Psoas muscle (tissue), 8 donors: ENCODE measurements around the gene IKBKE. TPM values are rescaled to one million over a fixed set of nuclear protein-coding genes. Genes with fewer than 3 reads are reported as not detected.
A peak's percentile ranks its signal among the peaks of the same experiment; 100 is the strongest.

Experiments used
- ATAC-seq, 4 donors: fragments of 200-7000 bp; cut with Tn5 transposase; one replicate each; pipeline ENCODE4 v1.9.1; 2020; ENCODE audit warnings: moderate library complexity in 3 of 4, mild to moderate bottlenecking in 2 of 4
- DNase-seq, 2 donors: peaks; one replicate each; pipeline ENCODE4 v3.0.0-alpha.2; 2020
- H3K27ac ChIP-seq: fragments of 200-600 bp; one replicate; pipeline ENCODE4 v1.8.0; 2022
- H3K27me3 ChIP-seq, 3 donors: fragments of 200-600 bp in 1 of 3; one replicate each; pipeline versions ENCODE4 v1.6.1 to v1.8.0; 2013 to 2022; ENCODE audit warnings: low read length in 2 of 3, mild to moderate bottlenecking in 2 of 3, moderate library complexity in 1 of 3; ENCODE audit not compliant: insufficient read depth in 3 of 3
- H3K36me3 ChIP-seq, 2 donors: fragments of 200-600 bp in 1 of 2; one replicate each; pipeline versions ENCODE4 v1.6.1 to v1.8.0; 2013 to 2022; ENCODE audit warnings: low read depth in 1 of 2, mild to moderate bottlenecking in 1 of 2, moderate library complexity in 1 of 2; ENCODE audit not compliant: insufficient read depth in 1 of 2
- H3K4me1 ChIP-seq: fragments of 200-600 bp; one replicate; pipeline ENCODE4 v1.8.0; 2022
- H3K4me3 ChIP-seq: fragments of 200-600 bp; one replicate; pipeline ENCODE4 v1.8.0; 2022; ENCODE audit warnings: mild to moderate bottlenecking
- H3K9me3 ChIP-seq: fragments of 200-600 bp; one replicate; pipeline ENCODE4 v1.8.0; 2022
- WGBS, 3 donors: extraction: QIAGEN DNeasy Blood & Tissue Kit; methylation state at CpG; one replicate each; pipeline versions ENCODE4 v1.1.6 to v1.1.7; 2013; 5-methylcytosine and 5-hydroxymethylcytosine counted together
- intact Hi-C, 2 donors: fragments of 100-400 bp; cut with DNase I; formaldehyde crosslinking; loops; one replicate each; pipeline versions ENCODE4 v1.11.0 to v1.14.2; 2022
- polyA plus RNA-seq, 3 donors: library from polyadenylated mRNA; stranded (reverse); fragments of 200-250 nt; gene quantifications; one replicate each; pipeline ENCODE4 v1.2.3, GENCODE V29; 2013
- total RNA-seq, 4 donors: library from RNA; stranded (reverse); fragmentation: NEBNext Ultra II Directional in 2 of 4; extraction: Animal tissue kit (Norgen Biotek cat#: 25700) in 2 of 4; gene quantifications; one replicate each; pipeline versions ENCODE4 v1.2.1 to v1.2.4, GENCODE V29; 2021 to 2023
- TF ChIP-seq, protein P1 (sequence below): fragments of 200-600 bp; IDR thresholded peaks from one replicate; pipeline ENCODE4 v1.8.0; 2022; ENCODE audit warnings: antibody characterized with exemption
- donor health status: healthy with polysubstance abuse.
- donor health status: DM: no; HTN: no; CAD: no; lungs with moderate emphysema.
- donor health status: Bipolar disorder and iron deficiency.
- donor health status: healthy.
- donor health status: DM: yes; HTN: yes; CAD: no.
- donor health status: DM: no; HTN: no; CAD: no.
- donor health status: DM: no; HTN: no; CAD: no.
- donor health status: DM: yes; HTN: yes; CAD: no.

The IKBKE gene
- total and polyA plus RNA-seq, 7 donors: 0.14 to 0.89 (median 0.44) TPM

DNA sequence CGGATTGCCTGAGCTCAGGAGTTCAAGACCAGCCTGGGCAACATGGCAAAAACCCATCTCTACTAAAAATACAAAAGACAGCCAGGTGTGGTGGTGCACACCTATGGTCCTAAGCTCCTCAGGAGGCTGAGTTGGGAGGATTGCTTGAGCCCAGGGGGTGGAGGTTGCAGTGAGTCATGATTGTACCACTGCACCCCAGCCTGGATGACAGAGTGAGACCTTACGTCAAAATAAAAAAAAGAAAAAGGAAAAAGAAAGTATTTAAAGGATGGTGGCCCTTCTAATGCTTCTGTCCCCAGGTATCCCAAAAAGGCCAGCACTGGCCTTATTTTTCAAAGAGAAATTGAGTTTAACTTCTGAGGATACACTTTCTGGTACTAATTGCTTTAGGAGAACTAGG is 1.7 kb downstream of the IKBKE start:
- no peak overlapping the region for H3K27ac ChIP-seq
- ATAC-seq (no peak), DNase-seq (no peak)
- H3K9me3 ChIP-seq: no peaks in the 10 kb centered on the region
- H3K4me1 ChIP-seq: peaks cover 3% of the 10 kb centered on the region
- TF ChIP-seq, protein P1, sequence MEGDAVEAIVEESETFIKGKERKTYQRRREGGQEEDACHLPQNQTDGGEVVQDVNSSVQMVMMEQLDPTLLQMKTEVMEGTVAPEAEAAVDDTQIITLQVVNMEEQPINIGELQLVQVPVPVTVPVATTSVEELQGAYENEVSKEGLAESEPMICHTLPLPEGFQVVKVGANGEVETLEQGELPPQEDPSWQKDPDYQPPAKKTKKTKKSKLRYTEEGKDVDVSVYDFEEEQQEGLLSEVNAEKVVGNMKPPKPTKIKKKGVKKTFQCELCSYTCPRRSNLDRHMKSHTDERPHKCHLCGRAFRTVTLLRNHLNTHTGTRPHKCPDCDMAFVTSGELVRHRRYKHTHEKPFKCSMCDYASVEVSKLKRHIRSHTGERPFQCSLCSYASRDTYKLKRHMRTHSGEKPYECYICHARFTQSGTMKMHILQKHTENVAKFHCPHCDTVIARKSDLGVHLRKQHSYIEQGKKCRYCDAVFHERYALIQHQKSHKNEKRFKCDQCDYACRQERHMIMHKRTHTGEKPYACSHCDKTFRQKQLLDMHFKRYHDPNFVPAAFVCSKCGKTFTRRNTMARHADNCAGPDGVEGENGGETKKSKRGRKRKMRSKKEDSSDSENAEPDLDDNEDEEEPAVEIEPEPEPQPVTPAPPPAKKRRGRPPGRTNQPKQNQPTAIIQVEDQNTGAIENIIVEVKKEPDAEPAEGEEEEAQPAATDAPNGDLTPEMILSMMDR: no peak
- no peaks in the 10 kb centered on the region for H3K36me3 ChIP-seq
- intact Hi-C loops: loop anchor here in 1 of 2 donors (10.0 kb wide), 1 partner anchor 443 kb away; no protein-coding TSS in a partner anchor
- no peak overlapping the region for H3K4me3 ChIP-seq
- 90 to 96% (median 95%) methylated on average over 2 of the region's 2 CpGs for WGBS, 3 donors
- H3K27me3 ChIP-seq: peaks cover 0 to 35% (median 0%) of the 10 kb centered on the region in 3 donors

- TF ChIP-seq, protein P1: no peak
- Histone ChIP-seq H3K27ac (no peak overlapping the region), H3K4me3 (no peak overlapping the region), H3K27me3 (peaks cover 0 to 35% (median 0%) of the 10 kb centered on the region in 3 donors), H3K4me1 (peaks cover 3% of the 10 kb centered on the region), H3K36me3 (no peaks in the 10 kb centered on the region), H3K9me3 (no peaks in the 10 kb centered on the region)
- intact Hi-C loops: loop anchor here in 1 of 2 donors (10.0 kb wide), 1 partner anchor 442 kb away; no protein-coding TSS in a partner anchor
- ATAC-seq (no peak), DNase-seq (peak in 1 of 2 donors; percentile 60)
- WGBS, 3 donors: 56 to 62% (median 59%) methylated on average over 3 of the region's 3 CpGs
These were observed 2.2 kb downstream of the IKBKE start for GRCh38 chr1:206472454-206472853.

DNA sequence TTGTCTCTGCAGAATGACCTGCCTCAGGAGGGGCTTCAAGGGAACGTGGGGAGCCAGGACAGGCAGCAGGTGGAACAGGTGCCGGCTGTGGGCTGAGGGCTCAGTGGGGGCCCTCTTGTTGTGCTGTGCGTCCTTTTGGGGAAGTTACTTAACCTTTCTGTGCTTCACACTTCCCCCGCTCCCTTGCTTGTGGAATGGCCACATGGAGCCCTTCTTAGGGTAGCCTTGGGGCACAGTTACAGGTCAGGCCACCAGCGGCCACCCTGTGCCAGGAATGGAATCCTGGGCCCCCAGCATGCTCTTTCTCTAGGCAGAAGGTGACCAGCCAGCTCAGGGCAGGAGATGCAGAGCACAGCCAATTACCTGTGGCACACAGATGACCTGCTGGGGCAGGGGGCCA is 2.6 kb downstream of the IKBKE start:
- DNase-seq (no peak), ATAC-seq (no peak)
- Histone ChIP-seq H3K4me3 (no peak overlapping the region), H3K27me3 (peaks cover 0 to 32% (median 0%) of the 10 kb centered on the region in 3 donors), H3K36me3 (no peaks in the 10 kb centered on the region), H3K27ac (no peak overlapping the region), H3K9me3 (no peaks in the 10 kb centered on the region), H3K4me1 (peaks cover 3% of the 10 kb centered on the region)
- TF ChIP-seq, protein P1: no peak
- 46 to 70% (median 60%) methylated on average over 5 of the region's 5 CpGs for WGBS, 3 donors
- intact Hi-C loops: loop anchor here in 1 of 2 donors (10.0 kb wide), 1 partner anchor 442 kb away; no protein-coding TSS in a partner anchor

- whole genome bisulfite sequencing, 3 donors: 88 to 93% (median 88%) methylated on average over 17 of the region's 17 CpGs
- Histone ChIP-seq H3K9me3 (no peaks in the 10 kb centered on the region), H3K27me3 (peaks cover 0 to 2% (median 0%) of the 10 kb centered on the region in 3 donors), H3K27ac (no peak overlapping the region), H3K36me3 (no peaks in the 10 kb centered on the region), H3K4me3 (no peak overlapping the region), H3K4me1 (no peaks in the 10 kb centered on the region)
- ATAC-seq: no peak
- intact Hi-C loops: loop anchor here in 1 of 2 donors (10.0 kb wide), 1 partner anchor 439 kb away; no protein-coding TSS in a partner anchor
- TF ChIP-seq, protein P1: no peak
- no peak for DNase-seq
These were observed 5.8 kb downstream of the IKBKE start for GRCh38 chr1:206476058-206476457.

DNA sequence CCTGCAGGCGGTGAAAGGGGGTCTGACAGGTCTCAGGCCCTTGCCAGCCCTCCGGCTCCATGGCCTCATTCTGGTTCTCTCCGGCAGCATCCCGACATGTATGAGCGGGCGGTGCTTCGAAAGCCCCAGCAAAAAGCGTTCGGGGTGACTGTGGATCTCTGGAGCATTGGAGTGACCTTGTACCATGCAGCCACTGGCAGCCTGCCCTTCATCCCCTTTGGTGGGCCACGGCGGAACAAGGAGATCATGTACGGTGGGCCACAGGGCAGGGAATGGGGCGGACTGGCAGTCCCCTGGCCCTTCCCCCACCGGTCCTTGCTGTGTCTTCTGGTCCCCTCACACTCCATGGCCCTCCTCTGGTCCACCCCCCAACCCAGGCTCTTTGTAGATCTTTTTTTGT is 6.3 kb downstream of the IKBKE start:
- no peaks in the 10 kb centered on the region for H3K36me3 ChIP-seq
- no peak overlapping the region for H3K4me3 ChIP-seq
- ATAC-seq (no peak), DNase-seq (no peak)
- intact Hi-C loops: loop anchor here in 1 of 2 donors (10.0 kb wide), 1 partner anchor 438 kb away; no protein-coding TSS in a partner anchor
- no peaks in the 10 kb centered on the region for H3K27me3 ChIP-seq
- H3K4me1 ChIP-seq: no peaks in the 10 kb centered on the region
- TF ChIP-seq, protein P1: no peak
- H3K9me3 ChIP-seq: no peaks in the 10 kb centered on the region
- no peak overlapping the region for H3K27ac ChIP-seq
- WGBS, 3 donors: 91 to 94% (median 93%) methylated on average over 14 of the region's 14 CpGs
